ENCODE measurements around the gene PURA. TPM values are rescaled to one million over a fixed set of nuclear protein-coding genes. Genes with fewer than 3 reads are reported as not detected.

PURA gene
- total RNA-seq, 1 donor from 2014 or later: 7.0 TPM

DNA sequence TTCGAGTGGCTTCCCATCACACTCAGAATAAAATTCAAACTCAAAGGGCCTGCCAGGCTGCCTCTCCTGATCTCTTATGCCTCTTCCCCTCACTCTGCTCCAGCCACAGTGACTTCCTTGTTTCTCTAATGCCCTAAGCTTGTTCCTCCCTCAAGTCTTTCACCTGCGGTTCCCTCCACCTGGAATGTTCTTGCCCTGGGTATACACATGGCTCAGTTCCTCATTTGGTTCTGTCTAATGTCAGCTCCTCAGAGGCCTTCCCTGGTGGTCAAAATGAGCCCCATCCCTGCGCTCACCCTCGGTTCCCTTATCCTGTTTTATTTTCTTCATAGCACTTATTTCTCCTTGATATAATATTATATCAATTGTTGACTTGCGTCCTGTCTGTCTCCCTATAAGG is 48.4 kb downstream of the PURA start:
- Mint-ChIP-seq H3K27ac (no peak overlapping the region), H3K4me3 (ENCODE audit: low read depth) (no peak overlapping the region)
- TF ChIP-seq, protein P1, sequence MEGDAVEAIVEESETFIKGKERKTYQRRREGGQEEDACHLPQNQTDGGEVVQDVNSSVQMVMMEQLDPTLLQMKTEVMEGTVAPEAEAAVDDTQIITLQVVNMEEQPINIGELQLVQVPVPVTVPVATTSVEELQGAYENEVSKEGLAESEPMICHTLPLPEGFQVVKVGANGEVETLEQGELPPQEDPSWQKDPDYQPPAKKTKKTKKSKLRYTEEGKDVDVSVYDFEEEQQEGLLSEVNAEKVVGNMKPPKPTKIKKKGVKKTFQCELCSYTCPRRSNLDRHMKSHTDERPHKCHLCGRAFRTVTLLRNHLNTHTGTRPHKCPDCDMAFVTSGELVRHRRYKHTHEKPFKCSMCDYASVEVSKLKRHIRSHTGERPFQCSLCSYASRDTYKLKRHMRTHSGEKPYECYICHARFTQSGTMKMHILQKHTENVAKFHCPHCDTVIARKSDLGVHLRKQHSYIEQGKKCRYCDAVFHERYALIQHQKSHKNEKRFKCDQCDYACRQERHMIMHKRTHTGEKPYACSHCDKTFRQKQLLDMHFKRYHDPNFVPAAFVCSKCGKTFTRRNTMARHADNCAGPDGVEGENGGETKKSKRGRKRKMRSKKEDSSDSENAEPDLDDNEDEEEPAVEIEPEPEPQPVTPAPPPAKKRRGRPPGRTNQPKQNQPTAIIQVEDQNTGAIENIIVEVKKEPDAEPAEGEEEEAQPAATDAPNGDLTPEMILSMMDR (IDR thresholded peaks at IDR 0.05; ENCODE audit: unreplicated experiment): no peak

DNA sequence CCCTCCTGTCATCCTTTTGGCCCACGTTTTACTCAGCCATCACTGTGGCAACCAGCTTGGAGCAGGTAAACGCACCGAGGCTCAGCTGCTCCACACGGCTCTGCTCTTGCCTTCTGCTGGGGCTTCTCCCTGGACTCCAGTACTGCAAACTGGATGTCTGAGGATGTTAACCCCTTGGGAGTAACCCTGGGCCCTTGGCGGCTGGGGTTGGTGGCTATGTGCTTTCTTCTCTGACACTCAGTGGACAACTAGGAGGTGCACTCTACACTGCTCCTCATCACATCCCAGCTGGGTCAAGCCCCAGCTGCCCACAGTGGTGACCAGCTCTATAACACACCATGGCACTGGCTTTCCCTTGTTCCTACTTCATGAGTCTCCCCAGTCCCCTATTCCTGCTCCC is 48.9 kb downstream of the PURA start:
- Mint-ChIP-seq H3K4me3 (ENCODE audit: low read depth) (no peak overlapping the region), H3K36me3 (ENCODE audit: insufficient read depth) (no peaks in the 10 kb centered on the region), H3K27ac (no peak overlapping the region), H3K27me3 (peaks cover 19% of the 10 kb centered on the region), H3K9me3 (ENCODE audit: low read depth) (no peaks in the 10 kb centered on the region), H3K4me1 (ENCODE audit: low read depth) (peaks cover 5% of the 10 kb centered on the region)
- DNase-seq (ENCODE audit: low spot score, unreplicated experiment): no peak
- TF ChIP-seq, protein P1 (IDR thresholded peaks at IDR 0.05; ENCODE audit: unreplicated experiment): no peak

More for the DNA sequence above, 48.4 kb downstream of the PURA start:
- Mint-ChIP-seq H3K9me3 (ENCODE audit: low read depth) (no peaks in the 10 kb centered on the region), H3K4me1 (ENCODE audit: low read depth) (peaks cover 5% of the 10 kb centered on the region), H3K36me3 (ENCODE audit: insufficient read depth) (no peaks in the 10 kb centered on the region), H3K27me3 (peaks cover 18% of the 10 kb centered on the region)
- no peak for DNase-seq (ENCODE audit: low spot score, unreplicated experiment)

DNA sequence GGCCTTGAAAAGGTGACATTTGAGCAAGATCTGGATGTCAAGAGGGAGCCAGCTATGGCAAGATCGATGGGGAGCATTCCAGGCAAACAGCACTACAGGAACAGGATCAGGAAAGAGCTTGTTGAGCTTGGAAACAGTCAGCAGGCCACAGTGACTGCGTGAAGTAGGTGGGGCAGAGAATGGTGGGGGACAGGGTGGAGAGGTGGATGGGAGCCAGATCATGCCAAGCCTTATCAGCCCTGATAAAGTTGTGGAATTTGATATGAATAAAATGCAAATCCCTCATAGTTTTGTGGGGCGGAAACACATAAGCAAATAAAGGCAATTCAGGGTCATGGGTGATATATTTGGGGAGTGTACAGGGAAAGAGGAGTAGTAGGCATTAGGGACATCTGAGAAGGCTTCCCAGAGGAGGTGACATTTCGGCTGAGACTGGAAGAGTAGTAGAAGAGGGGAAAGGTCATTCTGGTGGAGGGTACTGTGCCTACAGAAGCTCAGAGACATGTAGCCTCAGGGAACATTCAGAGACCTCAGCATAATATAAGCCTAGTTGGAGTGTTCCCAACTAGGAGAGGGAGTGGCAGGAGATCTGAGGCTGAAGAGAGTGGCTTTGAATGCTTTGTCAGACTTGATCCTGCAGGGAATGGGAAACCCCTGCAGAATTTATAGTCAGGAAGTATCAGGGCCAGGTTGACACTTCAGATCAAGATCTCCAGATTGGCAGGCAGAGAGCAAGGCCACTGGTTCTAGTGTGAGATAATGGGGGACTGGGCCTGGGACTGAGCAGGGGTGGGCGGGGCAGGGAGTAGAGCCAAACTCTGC is 51.4 kb downstream of the PURA start:
- TF ChIP-seq, protein P1 (IDR thresholded peaks at IDR 0.05; ENCODE audit: unreplicated experiment): no peak
- Mint-ChIP-seq H3K36me3 (ENCODE audit: insufficient read depth) (no peaks in the 10 kb centered on the region), H3K9me3 (ENCODE audit: low read depth) (no peaks in the 10 kb centered on the region), H3K27ac (peak overlapping the region; percentile 4), H3K4me3 (ENCODE audit: low read depth) (no peak overlapping the region), H3K4me1 (ENCODE audit: low read depth) (peaks cover 5% of the 10 kb centered on the region), H3K27me3 (peaks cover 12% of the 10 kb centered on the region)
- DNase-seq (ENCODE audit: low spot score, unreplicated experiment): no peak

DNA sequence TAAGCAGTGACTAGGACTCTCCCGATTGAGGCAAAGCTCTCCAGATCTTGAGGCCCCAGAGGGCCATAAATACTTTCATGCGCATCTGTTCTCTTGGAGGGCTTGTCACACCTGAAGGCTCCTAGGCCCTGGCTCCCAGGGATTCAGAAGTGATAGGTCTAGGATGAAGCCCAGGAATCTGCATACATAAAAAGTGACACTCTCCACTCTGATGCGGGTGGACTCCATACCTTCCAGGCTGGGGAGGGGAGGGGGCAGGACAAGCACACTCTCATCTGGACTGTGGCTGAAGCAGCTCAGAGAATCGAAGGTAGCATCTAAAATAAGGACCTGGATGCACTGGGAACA is 52.0 kb downstream of the PURA start:
- no peaks in the 10 kb centered on the region for H3K36me3 Mint-ChIP-seq (ENCODE audit: insufficient read depth)
- H3K9me3 Mint-ChIP-seq (ENCODE audit: low read depth): no peaks in the 10 kb centered on the region
- H3K27me3 Mint-ChIP-seq: peaks cover 9% of the 10 kb centered on the region
- no peak for DNase-seq (ENCODE audit: low spot score, unreplicated experiment)
- TF ChIP-seq, protein P1 (IDR thresholded peaks at IDR 0.05; ENCODE audit: unreplicated experiment): no peak
- H3K4me3 Mint-ChIP-seq (ENCODE audit: low read depth): no peak overlapping the region
- H3K4me1 Mint-ChIP-seq (ENCODE audit: low read depth): peaks cover 5% of the 10 kb centered on the region
- no peak overlapping the region for H3K27ac Mint-ChIP-seq

DNA sequence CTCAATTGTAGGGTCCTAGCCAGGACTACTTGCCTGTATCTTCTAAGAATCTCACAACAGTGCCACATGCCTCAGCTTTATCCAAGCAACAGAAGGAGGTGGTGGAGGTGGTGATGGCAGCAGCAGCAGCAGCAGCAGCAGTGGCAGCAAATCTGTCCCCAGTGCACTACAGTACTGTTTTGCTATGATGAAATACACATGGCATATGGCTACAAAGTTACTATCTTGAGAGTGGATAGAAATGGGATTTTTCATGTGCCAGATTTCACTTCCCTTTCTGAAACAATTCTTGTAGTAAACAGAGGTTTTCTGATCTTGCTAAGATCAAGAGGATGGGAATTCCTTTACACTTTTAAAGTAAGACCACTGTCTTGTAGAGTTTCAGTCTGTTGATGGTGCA is 53.0 kb downstream of the PURA start:
- no peak for DNase-seq (ENCODE audit: low spot score, unreplicated experiment)
- Mint-ChIP-seq H3K27me3 (peaks cover 9% of the 10 kb centered on the region), H3K36me3 (ENCODE audit: insufficient read depth) (no peaks in the 10 kb centered on the region), H3K9me3 (ENCODE audit: low read depth) (no peaks in the 10 kb centered on the region), H3K4me1 (ENCODE audit: low read depth) (peaks cover 5% of the 10 kb centered on the region), H3K4me3 (ENCODE audit: low read depth) (no peak overlapping the region), H3K27ac (no peak overlapping the region)
- TF ChIP-seq, protein P1 (IDR thresholded peaks at IDR 0.05; ENCODE audit: unreplicated experiment): no peak

Measured in progenitor cell of endocrine pancreas (in vitro differentiated cells).